Neuronal stem cell (in vitro differentiated cells): Measurements from ENCODE around the gene MMP12. TPM values are rescaled to one million over a fixed set of nuclear protein-coding genes. Genes with fewer than 3 reads are reported as not detected.

Experiments
- DNase-seq: peaks from one replicate; pipeline ENCODE4 v3.0.0-alpha.2; 2013; ENCODE audit warnings: low spot score
- H2AFZ ChIP-seq: one replicate; pipeline ENCODE4 v1.6.1; 2013; ENCODE audit warnings: mild to moderate bottlenecking, low read length, inconsistent platforms
- H2AK5ac ChIP-seq: 2 replicates; pipeline ENCODE4 v1.6.1; 2013; ENCODE audit warnings: low read depth, mild to moderate bottlenecking, inconsistent platforms, low read length, moderate library complexity, mixed read lengths
- H2BK120ac ChIP-seq: 2 replicates; pipeline ENCODE4 v1.6.1; 2013; ENCODE audit warnings: low read depth, mild to moderate bottlenecking, inconsistent platforms, low read length, moderate library complexity, mixed read lengths
- H2BK12ac ChIP-seq: one replicate; pipeline ENCODE4 v1.6.1; 2013; ENCODE audit warnings: low read length, inconsistent platforms
- H2BK15ac ChIP-seq: 2 replicates; pipeline ENCODE4 v1.6.1; 2013; ENCODE audit warnings: mild to moderate bottlenecking, low read length, inconsistent platforms, mixed read lengths
- H2BK5ac ChIP-seq: one replicate; pipeline ENCODE4 v1.6.1; 2013; ENCODE audit warnings: inconsistent platforms, mild to moderate bottlenecking, low read length, moderate library complexity
- H3K14ac ChIP-seq: one replicate; pipeline ENCODE4 v1.6.1; 2013; ENCODE audit warnings: low read length, inconsistent platforms
- H3K18ac ChIP-seq: 2 replicates; pipeline ENCODE4 v1.6.1; 2013; ENCODE audit warnings: low read length, inconsistent platforms
- H3K23ac ChIP-seq: 2 replicates; pipeline ENCODE4 v1.6.1; 2013; ENCODE audit warnings: low read depth, mild to moderate bottlenecking, mixed read lengths, low read length, inconsistent platforms; ENCODE audit not compliant: poor library complexity
- H3K27ac ChIP-seq: replicated peaks from 3 replicates; pipeline ENCODE4 v1.5.1; 2013; ENCODE audit warnings: low read length, inconsistent platforms
- H3K27me3 ChIP-seq, 3 experiments: 2 replicates each; pipeline ENCODE4 v1.6.1; 2013; ENCODE audit warnings: low read length in 3 of 3, mild to moderate bottlenecking in 2 of 3, inconsistent platforms in 1 of 3, low read depth in 1 of 3, mixed read lengths in 1 of 3, moderate library complexity in 1 of 3; ENCODE audit not compliant: control insufficient read depth in 3 of 3, insufficient read depth in 3 of 3
- H3K36me3 ChIP-seq, 2 donors: replicated peaks in 1 of 2; 2 replicates each; pipeline ENCODE4 v1.6.1; 2013; ENCODE audit warnings: low read length in 2 of 2; ENCODE audit not compliant: control insufficient read depth in 2 of 2, insufficient read depth in 2 of 2
- H3K4ac ChIP-seq: 2 replicates; pipeline ENCODE4 v1.6.1; 2013; ENCODE audit warnings: inconsistent platforms, mild to moderate bottlenecking, low read length, moderate library complexity
- H3K4me1 ChIP-seq, 2 donors: 1 replicate in 1 of 2; 2 replicates in 1 of 2; pipeline ENCODE4 v1.6.1; 2013; ENCODE audit warnings: low read length in 2 of 2, low read depth in 1 of 2; ENCODE audit not compliant: control insufficient read depth in 2 of 2, insufficient read depth in 1 of 2
- H3K4me2 ChIP-seq: one replicate; pipeline ENCODE4 v1.6.1; 2013; ENCODE audit warnings: mild to moderate bottlenecking, low read length, inconsistent platforms; ENCODE audit not compliant: insufficient read depth, poor library complexity, severe bottlenecking
- H3K4me3 ChIP-seq, 2 donors: 2 replicates each; pipeline ENCODE4 v1.5.1; 2013; ENCODE audit warnings: low read length in 2 of 2, mild to moderate bottlenecking in 2 of 2, inconsistent platforms in 1 of 2, moderate library complexity in 1 of 2
- H3K79me1 ChIP-seq: one replicate; pipeline ENCODE4 v1.6.1; 2013; ENCODE audit warnings: low read depth, mild to moderate bottlenecking, inconsistent platforms, low read length, moderate library complexity
- H3K9ac ChIP-seq: one replicate; pipeline ENCODE4 v1.6.1; 2013; ENCODE audit warnings: mild to moderate bottlenecking, low read depth, low read length, inconsistent platforms; ENCODE audit not compliant: poor library complexity
- H3K9me3 ChIP-seq, 2 donors: replicated peaks in 1 of 2; 2 replicates each; pipeline versions ENCODE3 to v1.6.1; 2013; ENCODE audit warnings: low read length in 2 of 2, mild to moderate bottlenecking in 2 of 2, inconsistent platforms in 1 of 2, low read depth in 1 of 2, mixed read lengths in 1 of 2, moderate library complexity in 1 of 2; ENCODE audit not compliant: control insufficient read depth in 2 of 2, insufficient read depth in 1 of 2
- H4K8ac ChIP-seq: one replicate; pipeline ENCODE4 v1.6.1; 2013; ENCODE audit warnings: low read depth, mild to moderate bottlenecking, inconsistent platforms, low read length, moderate library complexity
- H4K91ac ChIP-seq: one replicate; pipeline ENCODE4 v1.6.1; 2013; ENCODE audit warnings: low read length, low read depth, mild to moderate bottlenecking, inconsistent platforms; ENCODE audit not compliant: poor library complexity
- WGBS, 2 donors: extraction: QIAGEN DNeasy Blood & Tissue Kit; methylation state at CpG; one replicate each; pipeline ENCODE4 v1.1.7; 2013; ENCODE audit warnings: missing lambda C conversion rate in 2 of 2, mixed read lengths in 1 of 2; ENCODE audit not compliant: insufficient read length in 2 of 2, insufficient replicate concordance in 1 of 2; ENCODE audit errors: extremely low coverage in 2 of 2; 5-methylcytosine and 5-hydroxymethylcytosine counted together
- polyA plus RNA-seq, 2 experiments: library from polyadenylated mRNA; stranded (reverse); fragments of 200-250 nt; gene quantifications; one replicate each; pipeline ENCODE4 v1.2.3, GENCODE V29; 2013

The MMP12 gene
- not detected for polyA plus RNA-seq (2013, experiment 1 of 2)
- not detected for polyA plus RNA-seq (2013, experiment 2 of 2)

- no peak within 1 kb of the TSS for H4K91ac ChIP-seq
- no CpG with 5 or more reads among the region's 4 CpGs for WGBS, 2 donors
- no peak within 1 kb of the TSS for H3K23ac ChIP-seq
- no peak within 1 kb of the TSS for H2BK12ac ChIP-seq
- H3K18ac ChIP-seq: no peak within 1 kb of the TSS
- no peak within 1 kb of the TSS for H2BK120ac ChIP-seq
- no peak within 1 kb of the TSS for H3K27ac ChIP-seq
- no peaks in the 10 kb centered on the region for H3K79me1 ChIP-seq
- H3K36me3 ChIP-seq: no peaks in the 10 kb centered on the region
- H3K4ac ChIP-seq: no peak within 1 kb of the TSS
- H3K9me3 ChIP-seq: no peaks in the 10 kb centered on the region
- H3K4me2 ChIP-seq: no peak within 1 kb of the TSS
- no peak within 1 kb of the TSS for H2BK5ac ChIP-seq
- no peak within 1 kb of the TSS for H4K8ac ChIP-seq
- H3K27me3 ChIP-seq: no peaks in the 10 kb centered on the region
- H3K9ac ChIP-seq: no peak within 1 kb of the TSS
- no peak within 1 kb of the TSS for H2AK5ac ChIP-seq
- no peak for DNase-seq
- no peak within 1 kb of the TSS for H3K14ac ChIP-seq
- H2BK15ac ChIP-seq: no peak within 1 kb of the TSS
- no peaks in the 10 kb centered on the region for H3K4me1 ChIP-seq
- H2AFZ ChIP-seq: no peak within 1 kb of the TSS
- no peak within 1 kb of the TSS for H3K4me3 ChIP-seq
Measured at GRCh38 chr11:102874852-102875251, at the start of gene MMP12. Gene MMP12, minus strand, starts transcription at chr11:102874982. Its CDS starts 45 bp downstream, at chr11:102874937.

DNA sequence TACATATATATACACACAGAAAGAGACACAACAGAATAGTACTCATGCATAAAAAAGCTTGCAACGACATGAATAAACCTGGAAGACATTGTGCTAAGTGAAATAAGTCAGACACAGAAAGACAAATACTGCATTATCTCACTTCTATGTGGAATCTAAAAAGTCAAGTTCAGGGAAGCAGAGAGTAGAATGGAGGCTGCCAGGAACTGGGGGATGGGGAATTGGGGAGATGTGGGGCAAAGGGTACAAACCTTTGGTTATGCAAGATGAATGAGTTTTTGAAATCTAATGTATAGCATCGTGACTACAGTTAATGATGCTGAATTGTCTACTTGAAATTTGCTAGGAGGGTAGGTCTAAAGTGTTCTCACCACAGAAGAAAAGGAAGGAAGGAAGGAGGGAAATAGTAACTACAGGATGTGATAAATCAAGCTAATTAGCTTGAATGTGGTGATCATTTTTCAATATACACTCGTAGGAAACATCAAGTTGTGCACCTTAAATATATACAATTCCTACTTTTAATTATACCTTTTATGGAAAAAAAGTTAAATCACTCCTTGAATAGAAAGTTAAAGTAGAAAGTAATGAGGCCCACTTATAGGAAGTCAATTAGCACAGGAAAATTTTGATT, 46.9 kb upstream of the MMP12 start:
- H2BK15ac ChIP-seq: no peak overlapping the region
- H3K4me1 ChIP-seq: peaks cover 0 to 5% of the 10 kb centered on the region in 2 donors
- H4K8ac ChIP-seq: no peak overlapping the region
- no peaks in the 10 kb centered on the region for H3K79me1 ChIP-seq
- no peak overlapping the region for H2BK120ac ChIP-seq
- no peak overlapping the region for H2BK5ac ChIP-seq
- H3K27ac ChIP-seq: no peak overlapping the region
- no peak overlapping the region for H3K9ac ChIP-seq
- no peak overlapping the region for H3K18ac ChIP-seq
- H2BK12ac ChIP-seq: no peak overlapping the region
- no peaks in the 10 kb centered on the region for H3K27me3 ChIP-seq
- H3K4ac ChIP-seq: no peak overlapping the region
- H3K14ac ChIP-seq: no peak overlapping the region
- no peak overlapping the region for H2AK5ac ChIP-seq
- no CpG with 5 or more reads among the region's 3 CpGs for WGBS, 2 donors
- no peak overlapping the region for H4K91ac ChIP-seq
- no peaks in the 10 kb centered on the region for H3K36me3 ChIP-seq
- H3K4me2 ChIP-seq: no peak overlapping the region
- no peaks in the 10 kb centered on the region for H3K9me3 ChIP-seq
- no peak for DNase-seq
- H3K23ac ChIP-seq: no peak overlapping the region
- H3K4me3 ChIP-seq: no peak overlapping the region
- H2AFZ ChIP-seq: no peak overlapping the region

DNA sequence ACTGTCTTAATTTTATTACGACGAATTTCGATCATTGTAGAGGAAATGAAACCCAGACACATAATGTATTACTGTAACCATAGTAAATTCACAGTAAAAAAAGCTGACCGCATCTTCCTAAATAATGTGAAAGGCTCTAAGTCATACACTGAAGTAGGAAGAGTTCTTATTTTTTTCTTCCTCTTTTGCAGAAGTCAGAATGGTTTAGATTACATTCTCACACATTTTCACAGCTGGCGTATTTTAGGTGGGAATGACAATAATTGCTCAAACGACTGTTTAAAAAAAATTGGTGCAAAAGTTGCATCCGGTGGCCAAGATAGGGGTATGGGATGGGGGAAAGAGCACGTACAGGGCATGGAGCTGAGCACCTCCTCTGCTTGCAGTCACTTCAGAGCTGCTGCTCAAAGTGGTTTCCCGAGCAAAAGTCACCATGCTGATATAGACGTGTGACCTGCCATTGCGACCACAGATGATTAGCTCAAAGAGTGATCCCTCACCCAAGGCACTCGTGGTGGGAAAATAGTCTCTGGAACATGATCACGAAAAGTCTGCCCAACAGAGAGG, 45.4 kb upstream of the MMP12 start:
- no peaks in the 10 kb centered on the region for H3K27me3 ChIP-seq
- H3K27ac ChIP-seq: no peak overlapping the region
- H2BK12ac ChIP-seq: no peak overlapping the region
- no peak overlapping the region for H4K8ac ChIP-seq
- no peak overlapping the region for H2AK5ac ChIP-seq
- H3K36me3 ChIP-seq: no peaks in the 10 kb centered on the region
- H3K4me3 ChIP-seq: no peak overlapping the region
- H2BK15ac ChIP-seq: no peak overlapping the region
- no peak overlapping the region for H3K23ac ChIP-seq
- no peak overlapping the region for H3K4me2 ChIP-seq
- H4K91ac ChIP-seq: no peak overlapping the region
- peaks cover 0 to 5% of the 10 kb centered on the region in 2 donors for H3K4me1 ChIP-seq
- H3K14ac ChIP-seq: no peak overlapping the region
- H3K18ac ChIP-seq: no peak overlapping the region
- H2AFZ ChIP-seq: no peak overlapping the region
- no peak for DNase-seq
- H3K4ac ChIP-seq: no peak overlapping the region
- H3K9me3 ChIP-seq: no peaks in the 10 kb centered on the region
- H3K79me1 ChIP-seq: no peaks in the 10 kb centered on the region
- WGBS, 2 donors: no CpG with 5 or more reads among the region's 13 CpGs
- H3K9ac ChIP-seq: no peak overlapping the region
- H2BK5ac ChIP-seq: no peak overlapping the region
- H2BK120ac ChIP-seq: no peak overlapping the region

DNA sequence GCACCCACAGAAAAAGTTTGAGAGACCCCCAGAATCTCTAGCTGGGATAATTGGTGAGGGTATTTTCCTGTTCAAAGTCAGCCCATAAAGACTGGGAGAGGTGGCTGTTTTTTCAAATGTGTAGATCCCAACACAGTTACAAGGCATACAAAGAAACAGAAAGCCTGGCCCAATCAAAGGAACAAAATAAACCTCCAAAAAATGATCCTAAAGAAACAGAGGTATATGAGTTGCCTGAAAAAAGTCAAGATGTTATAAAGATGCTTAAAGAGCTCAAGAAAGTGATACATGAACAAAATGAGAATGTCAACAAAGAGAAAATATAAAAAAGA, 40.2 kb upstream of the MMP12 start:
- Histone ChIP-seq H3K18ac (no peak overlapping the region), H2AK5ac (no peak overlapping the region), H2BK120ac (no peak overlapping the region), H2BK12ac (no peak overlapping the region), H3K79me1 (no peaks in the 10 kb centered on the region), H3K9ac (no peak overlapping the region), H4K91ac (no peak overlapping the region), H3K9me3 (no peaks in the 10 kb centered on the region), H3K27ac (no peak overlapping the region), H3K4me1 (no peaks in the 10 kb centered on the region), H3K14ac (no peak overlapping the region), H3K27me3 (no peaks in the 10 kb centered on the region), H4K8ac (no peak overlapping the region), H3K4ac (no peak overlapping the region), H2BK15ac (no peak overlapping the region), H3K4me3 (no peak overlapping the region), H2BK5ac (no peak overlapping the region), H3K36me3 (no peaks in the 10 kb centered on the region), H3K23ac (no peak overlapping the region), H3K4me2 (no peak overlapping the region), H2AFZ (no peak overlapping the region)
- DNase-seq: no peak
